Putamen (tissue), 1 donor: ENCODE measurements around the gene MAGEB2.
"Not testable (repeated sequence)": the region's sequence is repeated elsewhere in the genome, so short reads cannot be mapped to it uniquely, and the experiment has no call there.

Source experiments
- DNase-seq: peaks from one replicate; pipeline ENCODE4 v3.0.0-alpha.2; 2016; ENCODE audit warnings: low spot score

MAGEB2 gene

GRCh38 chrX:30215357-30215843 is at the start of gene MAGEB2:
MAGEB2 (plus strand) TSS chrX:30215563; CDS start chrX:30218581, 3,018 bp downstream.
- no peak for DNase-seq

GRCh38 chrX:30170900-30171299 is 44.5 kb upstream of the MAGEB2 start:
- no peak for DNase-seq

GRCh38 chrX:30181353-30181752 is 34.0 kb upstream of the MAGEB2 start:
- no peak for DNase-seq

- DNase-seq = no peak
These were observed 31.8 kb upstream of the MAGEB2 start for GRCh38 chrX:30183554-30183953.

- no peak for DNase-seq
These were observed 24.9 kb upstream of the MAGEB2 start for GRCh38 chrX:30190426-30190825.

GRCh38 chrX:30193910-30194309 is 21.5 kb upstream of the MAGEB2 start:
- not testable (repeated sequence) for DNase-seq

DNA sequence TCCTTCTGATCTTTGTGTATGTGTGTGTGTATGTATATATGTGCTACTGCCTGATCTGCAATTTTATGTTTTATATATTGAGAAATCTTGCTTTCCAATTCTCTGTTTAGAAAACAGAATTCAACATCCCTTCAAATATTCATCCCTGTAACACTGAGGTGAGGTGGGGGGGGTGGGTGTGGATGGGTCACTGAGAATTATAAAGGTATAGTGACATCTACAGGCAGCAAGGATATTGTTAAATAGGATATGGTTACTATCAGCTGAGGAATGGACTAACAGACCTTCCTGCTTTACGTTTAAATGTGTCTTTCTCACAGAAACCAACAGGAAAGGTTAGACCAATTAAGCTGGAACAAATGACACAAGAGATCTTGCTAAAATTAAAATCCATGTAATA is 19.0 kb upstream of the MAGEB2 start:
- DNase-seq = no peak

DNA sequence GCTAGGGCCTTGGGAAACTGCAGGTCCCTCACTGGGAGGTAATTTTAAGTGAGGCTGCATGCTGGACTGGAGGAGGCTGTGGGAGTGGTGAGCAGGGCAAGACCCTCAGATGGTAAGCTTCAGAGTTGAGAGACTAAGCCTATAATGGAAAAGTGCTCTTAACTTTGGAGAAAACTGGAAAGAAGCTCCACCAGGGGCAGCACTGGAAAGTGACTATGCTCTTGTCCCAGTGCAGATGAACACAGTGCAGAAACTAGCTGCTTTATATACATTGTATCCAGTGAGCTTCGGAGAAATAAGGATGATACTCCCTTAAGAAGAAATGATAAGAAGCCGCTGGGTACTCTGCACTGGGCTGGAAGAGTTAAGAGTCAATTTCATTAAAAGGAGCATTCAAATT is 3.2 kb upstream of the MAGEB2 start:
- no peak for DNase-seq

DNA sequence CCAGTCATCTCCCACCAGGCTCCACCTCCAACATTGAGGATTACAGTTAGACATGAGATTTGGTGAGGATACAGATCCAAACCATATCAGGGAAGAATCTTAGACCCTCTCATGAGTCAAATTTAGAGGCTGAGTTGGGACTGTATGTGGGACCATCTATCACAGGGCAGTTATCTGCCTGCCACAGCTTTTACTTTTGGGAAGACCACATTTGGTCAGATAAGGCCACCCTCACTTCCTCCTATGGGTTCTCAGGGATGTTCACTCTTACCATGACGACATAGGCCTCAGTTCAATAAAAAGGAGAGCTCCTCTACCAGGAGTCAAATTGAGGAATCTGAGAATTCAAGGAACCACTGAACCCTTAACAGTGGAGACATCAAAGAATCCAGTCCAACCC is 2.1 kb downstream of the MAGEB2 start:
- DNase-seq = no peak

GRCh38 chrX:30219372-30219771 is 4.0 kb downstream of the MAGEB2 start:
- DNase-seq = no peak

GRCh38 chrX:30220661-30221060 is 5.3 kb downstream of the MAGEB2 start:
- DNase-seq = no peak

- no peak for DNase-seq
These were observed 9.2 kb downstream of the MAGEB2 start for GRCh38 chrX:30224536-30224935.

GRCh38 chrX:30228526-30228925 is 13.2 kb downstream of the MAGEB2 start:
- no peak for DNase-seq

DNA sequence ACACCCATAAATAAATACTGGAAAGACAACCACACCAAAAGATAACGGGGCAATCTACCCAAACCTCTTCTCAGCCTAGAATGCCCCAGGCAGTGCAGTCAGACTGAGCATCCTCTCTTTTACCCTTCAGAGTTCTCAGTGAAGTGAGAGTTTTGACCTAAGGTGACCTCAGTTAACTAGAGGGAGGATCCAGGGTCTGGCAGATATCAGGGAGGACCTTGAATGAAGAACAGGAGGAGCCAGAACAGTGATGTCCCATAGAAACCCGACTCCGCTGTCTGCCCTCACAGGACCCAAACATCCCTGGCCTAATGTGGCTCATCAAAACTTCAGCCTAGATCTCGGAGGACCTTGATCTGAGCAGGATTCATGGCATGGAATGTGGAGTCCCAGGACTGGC is 15.0 kb downstream of the MAGEB2 start, which contains the start of gene MAGEB3:
MAGEB3 (plus strand) TSS at position 263 of the 400 bp plus-strand sequence. CDS start 5,268 bp downstream, outside the sequence.
- no peak for DNase-seq

DNA sequence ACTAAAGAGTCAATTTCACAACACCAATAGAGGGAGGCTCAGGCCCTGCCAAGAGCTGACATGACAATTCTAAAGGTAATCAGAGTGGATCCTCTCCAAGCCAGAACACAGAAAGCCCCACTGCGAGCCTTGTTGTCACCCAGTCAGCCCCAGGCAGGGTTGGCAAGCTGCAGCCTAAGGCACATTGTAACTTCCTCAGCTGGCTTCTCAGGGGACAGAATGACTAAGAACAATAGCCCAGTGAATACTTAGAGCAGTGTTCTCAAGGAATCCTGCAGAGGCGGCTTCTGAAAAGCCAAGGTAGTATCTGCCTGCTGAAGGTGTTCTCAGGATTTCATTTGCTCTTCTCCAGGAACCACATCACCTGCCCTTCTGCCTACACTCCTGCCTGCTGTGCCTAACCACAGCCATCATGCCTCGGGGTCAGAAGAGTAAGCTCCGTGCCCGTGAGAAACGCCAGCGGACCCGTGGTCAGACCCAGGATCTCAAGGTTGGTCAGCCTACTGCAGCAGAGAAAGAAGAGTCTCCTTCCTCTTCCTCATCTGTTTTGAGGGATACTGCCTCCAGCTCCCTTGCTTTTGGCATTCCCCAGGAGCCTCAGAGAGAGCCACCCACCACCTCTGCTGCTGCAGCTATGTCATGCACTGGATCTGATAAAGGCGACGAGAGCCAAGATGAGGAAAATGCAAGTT is 26.5 kb downstream of the MAGEB2 start, which contains the start of gene MAGEB4:
MAGEB4 (plus strand) TSS at position 277 of the 692 bp plus-strand sequence; CDS start at position 413, 136 bp downstream.
- DNase-seq = no peak

GRCh38 chrX:30246769-30247489 is 31.6 kb downstream of the MAGEB2 start, which contains the start of gene MAGEB1:
MAGEB1 (plus strand) TSS chrX:30247146; CDS start chrX:30250494, 3,348 bp downstream.
- DNase-seq = no peak

DNA sequence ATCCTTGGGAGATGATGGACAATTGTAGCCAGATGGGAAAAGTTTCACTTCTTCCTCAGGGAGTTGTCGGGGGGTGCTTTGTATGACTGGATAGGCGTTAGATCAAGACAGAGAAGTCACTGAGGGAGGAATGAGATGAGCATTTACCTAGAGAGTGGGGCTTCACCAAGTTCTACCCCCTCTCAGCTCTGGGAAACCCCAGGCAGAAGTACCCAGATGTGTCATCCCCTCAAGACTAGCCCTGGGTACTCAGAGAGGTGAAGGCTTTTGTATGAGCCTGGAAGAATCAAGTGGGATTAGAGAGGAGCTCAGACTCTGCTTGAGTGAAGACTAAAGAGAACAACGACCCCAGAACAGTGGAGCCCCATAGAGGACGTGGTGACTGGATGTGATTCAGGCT is 33.5 kb downstream of the MAGEB2 start:
- no peak for DNase-seq

DNA sequence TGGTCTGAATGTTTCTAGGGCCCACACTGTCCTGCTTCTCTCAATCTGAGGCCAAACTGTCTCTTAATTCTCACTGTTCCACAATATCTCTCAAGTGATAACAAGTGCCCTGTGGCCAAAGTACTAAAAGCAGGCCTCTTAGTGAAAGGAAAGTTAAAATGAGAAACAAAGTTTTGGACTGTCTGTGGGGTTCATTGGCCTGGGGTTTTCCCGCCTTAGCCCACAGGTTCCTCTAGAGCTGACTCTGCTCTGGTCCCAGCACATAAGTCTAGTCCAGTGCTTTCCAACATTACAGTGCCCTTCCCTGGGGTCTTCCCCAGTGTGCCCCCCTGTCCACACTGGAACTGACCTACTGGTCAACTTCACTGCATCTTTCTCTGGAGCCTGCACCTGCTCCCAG is 37.9 kb downstream of the MAGEB2 start:
- no peak for DNase-seq

DNA sequence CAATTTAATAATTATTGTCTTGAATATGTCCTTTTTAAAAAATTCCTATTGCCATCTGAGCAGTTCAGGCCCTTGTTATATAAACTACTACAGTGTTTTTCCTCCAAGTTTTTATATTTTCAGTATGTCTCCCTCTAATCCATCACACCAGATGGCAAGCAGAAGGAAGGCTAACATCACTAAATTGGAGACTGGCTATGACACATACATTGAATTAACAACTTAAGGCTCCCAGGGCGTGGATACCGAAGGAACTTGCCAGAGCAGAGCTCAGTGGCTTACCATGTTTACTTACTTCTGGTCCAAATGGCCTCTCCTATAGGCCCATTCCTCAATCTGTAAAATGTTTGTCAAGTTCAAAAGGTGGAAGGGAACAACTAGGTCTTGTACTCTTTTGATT is 44.6 kb downstream of the MAGEB2 start:
- DNase-seq = no peak

- no peak for DNase-seq
These were observed 45.6 kb downstream of the MAGEB2 start for GRCh38 chrX:30261012-30261411.

- DNase-seq = no peak
These were observed 47.4 kb downstream of the MAGEB2 start for GRCh38 chrX:30262763-30263162.
